Thyroid gland (tissue), 4 donors: ENCODE measurements around the gene ALKBH2. TPM values are rescaled to one million over a fixed set of nuclear protein-coding genes. Genes with fewer than 3 reads are reported as not detected.

Experiments
- DNase-seq, 2 donors: peaks; one replicate each; pipeline ENCODE4 v3.0.0-alpha.2; 2019
- H3K27ac ChIP-seq, 3 donors: fragments of 200-600 bp; sonication (generic); 1 replicate in 2 of 3; 2 replicates in 1 of 3; pipeline ENCODE4 v1.5.1; 2016 to 2019; ENCODE audit warnings: mild to moderate bottlenecking in 1 of 3, moderate library complexity in 1 of 3
- H3K27me3 ChIP-seq: fragments of 200-600 bp; sonication (generic); one replicate; pipeline ENCODE4 v1.5.1; 2019
- H3K36me3 ChIP-seq, 2 donors: fragments of 200-600 bp; sonication (generic); one replicate each; pipeline ENCODE4 v1.5.1; 2016 to 2019
- H3K4me1 ChIP-seq, 2 donors: fragments of 200-600 bp; sonication (generic); one replicate each; pipeline ENCODE4 v1.5.1; 2017 to 2019
- H3K4me3 ChIP-seq, 3 donors: fragments of 200-600 bp; sonication (generic); replicated peaks in 1 of 3; 1 replicate in 2 of 3; 2 replicates in 1 of 3; pipeline ENCODE4 v1.5.1; 2016; ENCODE audit warnings: mild to moderate bottlenecking in 1 of 3
- H3K9me3 ChIP-seq: fragments of 200-600 bp; sonication (generic); one replicate; pipeline ENCODE4 v1.5.1; 2017
- POLR2A ChIP-seq, 2 donors: fragments of 450-650 bp; IDR thresholded peaks; one replicate each; pipeline ENCODE4 v1.6.1; 2017; ENCODE audit warnings: antibody characterized with exemption in 2 of 2, mild to moderate bottlenecking in 2 of 2, moderate library complexity in 1 of 2
- WGBS, 2 donors: methylation state at CpG; one replicate each; pipeline ENCODE4 v1.1.5; 2017; 5-methylcytosine and 5-hydroxymethylcytosine counted together
- intact Hi-C: fragments of 100-400 bp; cut with DNase I; formaldehyde crosslinking; loops from one replicate; pipeline ENCODE4 v1.15.1; 2023
- total RNA-seq, 4 donors: library from RNA; depleted of rRNA; stranded (reverse); fragments of >200 nt; gene quantifications; one replicate each; pipeline ENCODE4 v1.2.3, GENCODE V29; 2016
- TF ChIP-seq, protein P1 (sequence below), 6 experiments: fragments of 200-600 bp in 3 of 6; fragments of 450-650 bp in 3 of 6; sonication (generic) in 3 of 6; IDR thresholded peaks; one replicate each; pipeline ENCODE4 v1.5.1; 2016 to 2019; ENCODE audit warnings: antibody characterized with exemption in 6 of 6, mild to moderate bottlenecking in 2 of 6, inconsistent platforms in 1 of 6, moderate library complexity in 1 of 6

The ALKBH2 gene
- total RNA-seq, 4 donors from 2014 or later = 7.6 to 34.5 (median 16.7) TPM

DNA sequence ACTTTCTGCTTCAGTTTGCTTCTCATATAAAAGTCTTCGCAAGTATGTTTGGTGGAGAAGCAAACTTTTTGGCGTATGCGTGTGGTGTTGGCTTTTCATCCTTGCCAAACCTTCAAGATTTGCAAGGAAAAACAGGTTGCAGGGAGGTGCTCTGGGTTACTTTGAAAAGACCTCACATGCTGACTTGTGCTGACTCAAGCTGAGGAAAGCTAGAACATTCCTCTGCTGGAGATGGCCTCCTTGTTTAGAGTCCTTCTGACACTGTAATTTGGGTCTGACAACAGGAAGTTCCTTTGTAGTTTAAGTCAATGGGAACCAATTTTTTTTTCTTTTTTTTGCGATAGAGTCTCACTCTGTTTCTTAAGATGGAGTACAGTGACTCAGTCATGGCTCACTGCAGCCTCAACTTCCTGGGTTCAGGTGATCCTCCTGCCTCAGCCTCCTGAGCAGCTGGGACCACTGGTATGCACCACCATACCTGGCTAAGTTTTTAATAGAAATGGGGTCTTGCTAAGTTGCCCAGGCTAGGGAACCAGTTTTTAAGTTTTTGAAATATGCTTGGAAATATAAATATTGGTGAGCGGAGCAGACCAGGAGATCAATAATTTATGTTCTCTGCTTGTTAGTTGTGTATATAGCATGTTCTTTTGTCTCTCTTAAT is 20.5 kb upstream of the ALKBH2 start:
- 85 to 87% methylated on average over 5 of the region's 5 CpGs for WGBS, 2 donors
- Histone ChIP-seq H3K27me3 (no peaks in the 10 kb centered on the region), H3K27ac (peak overlapping the region; percentile 88 to 98 (median 97)), H3K9me3 (no peaks in the 10 kb centered on the region), H3K4me3 (peak overlapping the region in 1 of 3 donors; percentile 2), H3K36me3 (no peaks in the 10 kb centered on the region), H3K4me1 (peaks cover 66 to 81% of the 10 kb centered on the region in 2 donors)
- TF ChIP-seq, protein P1, sequence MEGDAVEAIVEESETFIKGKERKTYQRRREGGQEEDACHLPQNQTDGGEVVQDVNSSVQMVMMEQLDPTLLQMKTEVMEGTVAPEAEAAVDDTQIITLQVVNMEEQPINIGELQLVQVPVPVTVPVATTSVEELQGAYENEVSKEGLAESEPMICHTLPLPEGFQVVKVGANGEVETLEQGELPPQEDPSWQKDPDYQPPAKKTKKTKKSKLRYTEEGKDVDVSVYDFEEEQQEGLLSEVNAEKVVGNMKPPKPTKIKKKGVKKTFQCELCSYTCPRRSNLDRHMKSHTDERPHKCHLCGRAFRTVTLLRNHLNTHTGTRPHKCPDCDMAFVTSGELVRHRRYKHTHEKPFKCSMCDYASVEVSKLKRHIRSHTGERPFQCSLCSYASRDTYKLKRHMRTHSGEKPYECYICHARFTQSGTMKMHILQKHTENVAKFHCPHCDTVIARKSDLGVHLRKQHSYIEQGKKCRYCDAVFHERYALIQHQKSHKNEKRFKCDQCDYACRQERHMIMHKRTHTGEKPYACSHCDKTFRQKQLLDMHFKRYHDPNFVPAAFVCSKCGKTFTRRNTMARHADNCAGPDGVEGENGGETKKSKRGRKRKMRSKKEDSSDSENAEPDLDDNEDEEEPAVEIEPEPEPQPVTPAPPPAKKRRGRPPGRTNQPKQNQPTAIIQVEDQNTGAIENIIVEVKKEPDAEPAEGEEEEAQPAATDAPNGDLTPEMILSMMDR (IDR thresholded peaks at IDR 0.05) = no peak
- no peak for TF ChIP-seq POLR2A (IDR thresholded peaks at IDR 0.05)
- DNase-seq = peak in 1 of 2 donors; percentile 24
- intact Hi-C loops = no loop called here

DNA sequence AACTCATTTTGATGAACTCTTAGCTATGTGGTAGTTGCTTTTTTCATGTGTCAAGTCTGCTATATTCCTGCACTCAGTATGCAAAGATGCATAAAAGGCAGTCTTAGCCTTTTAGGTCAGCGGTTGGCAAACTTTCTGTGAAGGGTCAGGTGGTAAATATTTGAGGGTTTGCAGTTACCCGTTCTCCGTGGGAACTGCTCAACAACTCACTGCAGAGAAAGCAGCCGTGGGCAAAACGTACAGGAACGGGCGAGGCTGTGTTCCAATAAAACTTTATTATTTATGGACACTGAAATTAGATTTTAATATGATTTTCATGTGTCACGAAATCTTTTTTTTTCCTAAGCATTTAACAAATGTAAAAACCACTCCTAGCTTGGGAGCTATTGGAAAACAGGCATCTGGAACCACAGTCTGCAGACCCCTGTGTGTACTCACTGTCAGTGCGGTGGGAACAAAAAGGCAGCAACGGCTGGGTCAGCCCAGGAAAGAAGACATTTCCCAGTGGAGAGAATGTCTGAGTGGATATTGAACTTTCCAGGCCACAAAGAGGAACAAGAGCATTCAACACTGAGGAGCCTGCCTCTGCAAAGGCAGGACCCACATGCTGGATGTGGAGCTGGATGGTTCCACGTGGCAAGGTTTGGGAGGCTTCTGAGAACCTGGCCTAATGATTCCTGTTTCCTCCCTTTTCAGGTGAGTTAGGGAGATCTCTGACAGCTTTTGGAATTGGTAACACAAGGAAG is 19.6 kb upstream of the ALKBH2 start:
- peak; percentile 28 to 43 for DNase-seq
- 74 to 76% methylated on average over 11 of the region's 11 CpGs for WGBS, 2 donors
- TF ChIP-seq POLR2A (IDR thresholded peaks at IDR 0.05) = peak in 1 of 2 donors; percentile 37
- TF ChIP-seq, protein P1 (IDR thresholded peaks at IDR 0.05) = no peak
- Histone ChIP-seq H3K4me3 (peak overlapping the region in 1 of 3 donors; percentile 2), H3K4me1 (peaks cover 64 to 72% of the 10 kb centered on the region in 2 donors), H3K27ac (peak overlapping the region; percentile 88 to 98 (median 97)), H3K36me3 (peaks cover 2 to 4% of the 10 kb centered on the region in 2 donors), H3K9me3 (no peaks in the 10 kb centered on the region), H3K27me3 (no peaks in the 10 kb centered on the region)
- intact Hi-C loops = no loop called here

DNA sequence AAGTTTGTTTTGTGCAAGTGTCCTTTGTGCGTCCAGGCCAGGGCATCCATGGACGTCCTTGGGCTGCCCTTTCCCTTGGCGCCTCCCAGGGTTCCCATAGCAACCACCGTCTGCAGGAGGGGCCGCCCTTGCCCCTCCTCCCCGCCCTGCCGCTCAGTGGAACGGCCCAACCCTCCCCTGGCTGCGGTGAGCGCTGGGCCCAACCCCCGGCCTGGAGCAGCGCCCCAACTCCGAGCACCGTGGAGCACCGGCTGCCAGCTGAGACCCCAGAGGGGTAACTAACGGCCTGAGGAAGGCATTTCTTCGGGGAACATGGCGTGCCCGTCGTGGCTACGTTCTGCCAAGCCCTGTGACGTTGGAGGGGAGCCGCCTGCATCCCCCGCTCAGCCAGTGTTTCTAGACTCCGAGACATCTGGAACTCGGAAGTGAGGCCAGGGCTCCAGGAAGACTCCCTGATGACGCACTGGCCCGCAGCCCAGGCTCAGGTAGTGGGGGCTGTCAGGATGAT is 17.8 kb upstream of the ALKBH2 start:
- DNase-seq = peak; percentile 98
- peaks cover 45 to 54% of the 10 kb centered on the region in 2 donors for H3K4me1 ChIP-seq
- H3K27ac ChIP-seq = peak overlapping the region; percentile 80 to 98 (median 97)
- 0 to 6% methylated on average over 21 to 26 of the region's 28 CpGs for WGBS, 2 donors
- TF ChIP-seq POLR2A (IDR thresholded peaks at IDR 0.05) = peak; percentile 65 to 92
- TF ChIP-seq, protein P1 (IDR thresholded peaks at IDR 0.05) = no peak
- peaks cover 13 to 20% of the 10 kb centered on the region in 2 donors for H3K36me3 ChIP-seq
- no peaks in the 10 kb centered on the region for H3K27me3 ChIP-seq
- H3K4me3 ChIP-seq = peak overlapping the region in 2 of 3 donors; percentile 40 to 48
- H3K9me3 ChIP-seq = no peaks in the 10 kb centered on the region
- intact Hi-C loops = no loop called here

DNA sequence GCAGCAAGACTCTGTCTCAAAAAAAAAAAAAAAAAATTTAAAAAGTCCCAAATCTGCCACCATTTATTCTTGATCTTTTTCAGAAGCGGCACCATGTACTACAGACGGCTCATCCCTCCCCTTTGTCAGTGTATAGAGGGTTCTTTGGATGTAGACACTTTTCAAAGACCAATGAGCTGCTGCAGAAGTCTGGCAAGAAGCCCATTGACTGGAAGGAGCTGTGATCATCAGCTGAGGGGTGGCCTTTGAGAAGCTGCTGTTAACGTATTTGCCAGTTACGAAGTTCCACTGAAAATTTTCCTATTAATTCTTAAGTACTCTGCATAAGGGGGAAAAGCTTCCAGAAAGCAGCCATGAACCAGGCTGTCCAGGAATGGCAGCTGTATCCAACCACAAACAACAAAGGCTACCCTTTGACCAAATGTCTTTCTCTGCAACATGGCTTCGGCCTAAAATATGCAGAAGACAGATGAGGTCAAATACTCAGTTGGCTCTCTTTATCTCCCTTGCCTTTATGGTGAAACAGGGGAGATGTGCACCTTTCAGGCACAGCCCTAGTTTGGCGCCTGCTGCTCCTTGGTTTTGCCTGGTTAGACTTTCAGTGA is 16.6 kb upstream of the ALKBH2 start:
- TF ChIP-seq POLR2A (IDR thresholded peaks at IDR 0.05) = no peak
- TF ChIP-seq, protein P1 (IDR thresholded peaks at IDR 0.05) = no peak
- Histone ChIP-seq H3K36me3 (peaks cover 19 to 32% of the 10 kb centered on the region in 2 donors), H3K27me3 (no peaks in the 10 kb centered on the region), H3K4me3 (no peak overlapping the region), H3K4me1 (peaks cover 36 to 42% of the 10 kb centered on the region in 2 donors), H3K9me3 (no peaks in the 10 kb centered on the region), H3K27ac (peak overlapping the region; percentile 80 to 98 (median 97))
- DNase-seq = peak in 1 of 2 donors; percentile 24
- WGBS, 2 donors = 70 to 73% methylated on average over 6 of the region's 6 CpGs
- intact Hi-C loops = loop anchor here (10.0 kb wide), 1 partner anchor 45 kb away; no protein-coding TSS in a partner anchor
